Mesendoderm (in vitro differentiated cells): Measurements from ENCODE around the gene NFIC.
A peak's percentile ranks its signal among the peaks of the same experiment; 100 is the strongest.

Experiments
- DNase-seq: peaks from one replicate; pipeline ENCODE4 v3.0.0; 2013
- H2AK5ac ChIP-seq: 2 replicates; pipeline ENCODE4 v1.6.1; 2013; ENCODE audit warnings: low read length, inconsistent platforms
- H2BK120ac ChIP-seq: 2 replicates; pipeline ENCODE4 v1.6.1; 2013; ENCODE audit warnings: low read depth, mild to moderate bottlenecking, low read length, moderate library complexity, mixed read lengths
- H2BK15ac ChIP-seq: replicated peaks from 2 replicates; pipeline ENCODE4 v1.6.1; 2013; ENCODE audit warnings: low read depth, mild to moderate bottlenecking, moderate library complexity
- H2BK5ac ChIP-seq: 2 replicates; pipeline ENCODE4 v1.6.1; 2013; ENCODE audit warnings: low read length, inconsistent platforms
- H3K18ac ChIP-seq: 2 replicates; pipeline ENCODE4 v1.6.1; 2013; ENCODE audit warnings: mild to moderate bottlenecking, low read length, mixed read lengths
- H3K23ac ChIP-seq: one replicate; pipeline ENCODE4 v1.6.1; 2013; ENCODE audit warnings: low read length
- H3K27ac ChIP-seq: 2 replicates; pipeline ENCODE4 v1.5.1; 2013; ENCODE audit warnings: low read depth, mild to moderate bottlenecking, inconsistent platforms, low read length, moderate library complexity
- H3K27me3 ChIP-seq: 2 replicates; pipeline ENCODE4 v1.6.1; 2013; ENCODE audit warnings: low read length, control low read depth, mild to moderate bottlenecking, inconsistent platforms; ENCODE audit not compliant: insufficient read depth, poor library complexity
- H3K36me3 ChIP-seq: 2 replicates; pipeline ENCODE4 v1.6.1; 2013; ENCODE audit warnings: low read length, inconsistent platforms; ENCODE audit not compliant: control insufficient read depth, insufficient read depth
- H3K4ac ChIP-seq: one replicate; pipeline ENCODE4 v1.6.1; 2013; ENCODE audit warnings: low read depth, mild to moderate bottlenecking, low read length, moderate library complexity
- H3K4me1 ChIP-seq: 2 replicates; pipeline ENCODE4 v1.6.1; 2013; ENCODE audit warnings: low read depth, low read length, inconsistent platforms; ENCODE audit not compliant: control insufficient read depth
- H3K4me2 ChIP-seq: 2 replicates; pipeline ENCODE4 v1.6.1; 2013; ENCODE audit warnings: low read length
- H3K4me3 ChIP-seq: 2 replicates; pipeline ENCODE4 v1.5.1; 2013; ENCODE audit warnings: mild to moderate bottlenecking, low read length
- H3K56ac ChIP-seq: one replicate; pipeline ENCODE4 v1.6.1; 2013; ENCODE audit warnings: low read length
- H3K79me1 ChIP-seq: 2 replicates; pipeline ENCODE4 v1.6.1; 2013; ENCODE audit warnings: low read length, inconsistent platforms
- H3K79me2 ChIP-seq: 2 replicates; pipeline ENCODE4 v1.6.1; 2013; ENCODE audit warnings: mild to moderate bottlenecking, low read length; ENCODE audit not compliant: control insufficient read depth, insufficient read depth
- H3K9ac ChIP-seq: 2 replicates; pipeline ENCODE4 v1.6.1; 2013; ENCODE audit warnings: low read length, inconsistent platforms
- H4K5ac ChIP-seq: one replicate; pipeline ENCODE4 v1.6.1; 2013; ENCODE audit warnings: low read length
- H4K8ac ChIP-seq: one replicate; pipeline ENCODE4 v1.6.1; 2013; ENCODE audit warnings: low read depth, mild to moderate bottlenecking, control low read depth, low read length, moderate library complexity
- whole genome bisulfite sequencing: extraction: QIAGEN DNeasy Blood & Tissue Kit; methylation state at CpG from one replicate; pipeline ENCODE4 v1.1.7; 2013; ENCODE audit warnings: low lambda C conversion rate, missing lambda C conversion rate; ENCODE audit not compliant: insufficient coverage; ENCODE audit errors: extremely low coverage; 5-methylcytosine and 5-hydroxymethylcytosine counted together

NFIC gene

GRCh38 chr19:3441089-3441985, 75.0 kb downstream of the NFIC start:
- no peak overlapping the region for H2BK120ac ChIP-seq
- peak overlapping the region; percentile 78 for H2AK5ac ChIP-seq
- peak overlapping the region; percentile 72 for H3K56ac ChIP-seq
- no peaks in the 10 kb centered on the region for H3K36me3 ChIP-seq
- peak overlapping the region; percentile 61 for H3K4ac ChIP-seq
- H3K79me2 ChIP-seq = no peaks in the 10 kb centered on the region
- peak overlapping the region; percentile 15 for H3K18ac ChIP-seq
- H3K79me1 ChIP-seq = no peaks in the 10 kb centered on the region
- H3K27me3 ChIP-seq = no peaks in the 10 kb centered on the region
- peak overlapping the region; percentile 39 for H4K5ac ChIP-seq
- no peak overlapping the region for H3K23ac ChIP-seq
- WGBS = no CpG with 5 or more reads among the region's 25 CpGs
- H2BK5ac ChIP-seq = peak overlapping the region; percentile 67
- peaks cover 6% of the 10 kb centered on the region for H3K4me1 ChIP-seq
- DNase-seq = peak; percentile 73
- H3K27ac ChIP-seq = no peak overlapping the region
- no peak overlapping the region for H3K4me2 ChIP-seq
- H4K8ac ChIP-seq = no peak overlapping the region
- no peak overlapping the region for H2BK15ac ChIP-seq
- peak overlapping the region; percentile 43 for H3K9ac ChIP-seq
- H3K4me3 ChIP-seq = no peak overlapping the region

GRCh38 chr19:3441986-3442329, 75.6 kb downstream of the NFIC start:
- peak overlapping the region; percentile 42 for H3K18ac ChIP-seq
- peak overlapping the region; percentile 87 for H2BK5ac ChIP-seq
- H2AK5ac ChIP-seq = no peak overlapping the region
- no peaks in the 10 kb centered on the region for H3K79me1 ChIP-seq
- peak overlapping the region; percentile 43 for H3K9ac ChIP-seq
- H3K4me1 ChIP-seq = peaks cover 6% of the 10 kb centered on the region
- no peak for DNase-seq
- H4K8ac ChIP-seq = no peak overlapping the region
- H2BK120ac ChIP-seq = no peak overlapping the region
- H4K5ac ChIP-seq = no peak overlapping the region
- WGBS = no CpG with 5 or more reads among the region's 14 CpGs
- no peak overlapping the region for H3K4me2 ChIP-seq
- peak overlapping the region; percentile 72 for H3K56ac ChIP-seq
- no peak overlapping the region for H3K4me3 ChIP-seq
- peak overlapping the region; percentile 61 for H3K4ac ChIP-seq
- peak overlapping the region; percentile 29 for H3K27ac ChIP-seq
- H3K79me2 ChIP-seq = no peaks in the 10 kb centered on the region
- H2BK15ac ChIP-seq = no peak overlapping the region
- no peaks in the 10 kb centered on the region for H3K27me3 ChIP-seq
- H3K36me3 ChIP-seq = no peaks in the 10 kb centered on the region
- H3K23ac ChIP-seq = no peak overlapping the region

- Histone ChIP-seq H3K23ac (no peak overlapping the region), H3K4me1 (peaks cover 6% of the 10 kb centered on the region), H3K36me3 (no peaks in the 10 kb centered on the region), H3K27ac (no peak overlapping the region), H3K4ac (no peak overlapping the region), H3K4me2 (no peak overlapping the region), H2BK5ac (no peak overlapping the region), H2BK15ac (no peak overlapping the region), H3K56ac (no peak overlapping the region), H4K8ac (no peak overlapping the region), H3K79me2 (no peaks in the 10 kb centered on the region), H2BK120ac (no peak overlapping the region), H3K79me1 (no peaks in the 10 kb centered on the region), H4K5ac (no peak overlapping the region), H3K9ac (no peak overlapping the region), H3K18ac (no peak overlapping the region), H3K27me3 (no peaks in the 10 kb centered on the region), H3K4me3 (no peak overlapping the region), H2AK5ac (no peak overlapping the region)
- no peak for DNase-seq
- no CpG with 5 or more reads among the region's 15 CpGs for WGBS
These were observed 76.2 kb downstream of the NFIC start for GRCh38 chr19:3442487-3443071.

GRCh38 chr19:3443840-3444694, 77.7 kb downstream of the NFIC start:
- no peaks in the 10 kb centered on the region for H3K79me1 ChIP-seq
- peak overlapping the region; percentile 47 for H3K9ac ChIP-seq
- peak overlapping the region; percentile 76 for H3K4ac ChIP-seq
- H2AK5ac ChIP-seq = no peak overlapping the region
- H2BK15ac ChIP-seq = no peak overlapping the region
- H3K23ac ChIP-seq = no peak overlapping the region
- H2BK5ac ChIP-seq = peak overlapping the region; percentile 71
- no peak overlapping the region for H3K18ac ChIP-seq
- peak overlapping the region; percentile 73 for H3K56ac ChIP-seq
- no peaks in the 10 kb centered on the region for H3K79me2 ChIP-seq
- H4K8ac ChIP-seq = no peak overlapping the region
- H3K27me3 ChIP-seq = no peaks in the 10 kb centered on the region
- no peak overlapping the region for H3K4me2 ChIP-seq
- H3K36me3 ChIP-seq = no peaks in the 10 kb centered on the region
- peak; percentile 90 for DNase-seq
- no peak overlapping the region for H4K5ac ChIP-seq
- peaks cover 6% of the 10 kb centered on the region for H3K4me1 ChIP-seq
- H3K27ac ChIP-seq = no peak overlapping the region
- H2BK120ac ChIP-seq = peak overlapping the region; percentile 1
- WGBS = no CpG with 5 or more reads among the region's 33 CpGs
- no peak overlapping the region for H3K4me3 ChIP-seq

GRCh38 chr19:3444695-3445234, 78.4 kb downstream of the NFIC start:
- no peaks in the 10 kb centered on the region for H3K79me1 ChIP-seq
- WGBS = no CpG with 5 or more reads among the region's 24 CpGs
- H4K5ac ChIP-seq = no peak overlapping the region
- no peak overlapping the region for H2BK120ac ChIP-seq
- no peak overlapping the region for H3K4me3 ChIP-seq
- H3K9ac ChIP-seq = no peak overlapping the region
- no peak overlapping the region for H3K18ac ChIP-seq
- no peak overlapping the region for H2BK15ac ChIP-seq
- H3K27ac ChIP-seq = no peak overlapping the region
- no peak overlapping the region for H3K4ac ChIP-seq
- H3K23ac ChIP-seq = no peak overlapping the region
- no peak for DNase-seq
- no peaks in the 10 kb centered on the region for H3K79me2 ChIP-seq
- no peak overlapping the region for H2AK5ac ChIP-seq
- H3K4me2 ChIP-seq = no peak overlapping the region
- H4K8ac ChIP-seq = no peak overlapping the region
- no peak overlapping the region for H2BK5ac ChIP-seq
- H3K36me3 ChIP-seq = no peaks in the 10 kb centered on the region
- H3K4me1 ChIP-seq = peaks cover 6% of the 10 kb centered on the region
- H3K56ac ChIP-seq = peak overlapping the region; percentile 58
- H3K27me3 ChIP-seq = no peaks in the 10 kb centered on the region
